ENCODE data around the gene WDFY4. TPM values are rescaled to one million over a fixed set of nuclear protein-coding genes. Genes with fewer than 3 reads are reported as not detected.

Gene WDFY4
- polyA plus RNA-seq, 1 donor from 2014 or later: not detected

GRCh38 chr10:48750019-48750418 lies 65.3 kb downstream of the WDFY4 start:
- Histone ChIP-seq H3K4me2 (ENCODE audit: low read length) (no peak overlapping the region), H3K9me2 (ENCODE audit: insufficient read depth, low read length) (no peaks in the 10 kb centered on the region), H3K79me2 (replicated peaks; ENCODE audit: insufficient read depth, low read length) (no peaks in the 10 kb centered on the region), H3K36me3 (ENCODE audit: insufficient read depth, low read length) (no peaks in the 10 kb centered on the region), H2AFZ (ENCODE audit: low read depth, low read length) (no peak overlapping the region), H3F3A (ENCODE audit: insufficient read depth, low read length, poor library complexity, severe bottlenecking) (no peaks in the 10 kb centered on the region), H3K27ac (ENCODE audit: low read length) (no peak overlapping the region), H3K9ac (ENCODE audit: low read length) (no peak overlapping the region), H3K9me3 (ENCODE audit: low read length) (no peaks in the 10 kb centered on the region), H3K27me3 (ENCODE audit: insufficient read depth, low read depth, low read length) (no peaks in the 10 kb centered on the region), H3K4me3 (ENCODE audit: low read length) (no peak overlapping the region), H4K20me1 (ENCODE audit: insufficient read depth) (no peaks in the 10 kb centered on the region)
- TF ChIP-seq EP300 (conservative IDR thresholded peaks at IDR 0.05; ENCODE audit: poor library complexity, severe bottlenecking): no peak
- no peak for TF ChIP-seq RAD21 (conservative IDR thresholded peaks at IDR 0.05)
- no peak for TF ChIP-seq REST (IDR thresholded peaks at IDR 0.05; ENCODE audit: borderline replicate concordance)
- TF ChIP-seq, protein P1, sequence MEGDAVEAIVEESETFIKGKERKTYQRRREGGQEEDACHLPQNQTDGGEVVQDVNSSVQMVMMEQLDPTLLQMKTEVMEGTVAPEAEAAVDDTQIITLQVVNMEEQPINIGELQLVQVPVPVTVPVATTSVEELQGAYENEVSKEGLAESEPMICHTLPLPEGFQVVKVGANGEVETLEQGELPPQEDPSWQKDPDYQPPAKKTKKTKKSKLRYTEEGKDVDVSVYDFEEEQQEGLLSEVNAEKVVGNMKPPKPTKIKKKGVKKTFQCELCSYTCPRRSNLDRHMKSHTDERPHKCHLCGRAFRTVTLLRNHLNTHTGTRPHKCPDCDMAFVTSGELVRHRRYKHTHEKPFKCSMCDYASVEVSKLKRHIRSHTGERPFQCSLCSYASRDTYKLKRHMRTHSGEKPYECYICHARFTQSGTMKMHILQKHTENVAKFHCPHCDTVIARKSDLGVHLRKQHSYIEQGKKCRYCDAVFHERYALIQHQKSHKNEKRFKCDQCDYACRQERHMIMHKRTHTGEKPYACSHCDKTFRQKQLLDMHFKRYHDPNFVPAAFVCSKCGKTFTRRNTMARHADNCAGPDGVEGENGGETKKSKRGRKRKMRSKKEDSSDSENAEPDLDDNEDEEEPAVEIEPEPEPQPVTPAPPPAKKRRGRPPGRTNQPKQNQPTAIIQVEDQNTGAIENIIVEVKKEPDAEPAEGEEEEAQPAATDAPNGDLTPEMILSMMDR (IDR thresholded peaks at IDR 0.05; ENCODE audit: poor library complexity, severe bottlenecking): no peak
- no peak for TF ChIP-seq MXI1 (conservative IDR thresholded peaks at IDR 0.05; ENCODE audit: poor library complexity, severe bottlenecking)
- no peak for TF ChIP-seq TAF1 (IDR thresholded peaks at IDR 0.05; ENCODE audit: low read depth)
- no peak for TF ChIP-seq POLR2AphosphoS5 (IDR thresholded peaks at IDR 0.05)
- no peak for TF ChIP-seq EZH2 (IDR thresholded peaks at IDR 0.05; ENCODE audit: borderline replicate concordance, insufficient read depth, low read length, poor library complexity, severe bottlenecking)
- no peak for TF ChIP-seq SMC3 (conservative IDR thresholded peaks at IDR 0.05; ENCODE audit: poor library complexity)

- no peaks in the 10 kb centered on the region for H3K9me3 ChIP-seq (ENCODE audit: low read length)
- no peak overlapping the region for H3K9ac ChIP-seq (ENCODE audit: low read length)
- no peak overlapping the region for H2AFZ ChIP-seq (ENCODE audit: low read depth, low read length)
- H3K9me2 ChIP-seq (ENCODE audit: insufficient read depth, low read length): no peaks in the 10 kb centered on the region
- no peaks in the 10 kb centered on the region for H3K36me3 ChIP-seq (ENCODE audit: insufficient read depth, low read length)
- no peak overlapping the region for H3K27ac ChIP-seq (ENCODE audit: low read length)
- no peaks in the 10 kb centered on the region for H3K79me2 ChIP-seq (replicated peaks; ENCODE audit: insufficient read depth, low read length)
- H3K4me2 ChIP-seq (ENCODE audit: low read length): no peak overlapping the region
- H3F3A ChIP-seq (ENCODE audit: insufficient read depth, low read length, poor library complexity, severe bottlenecking): no peaks in the 10 kb centered on the region
- TF ChIP-seq SMC3 (conservative IDR thresholded peaks at IDR 0.05; ENCODE audit: poor library complexity): no peak
- no peak for TF ChIP-seq REST (IDR thresholded peaks at IDR 0.05; ENCODE audit: borderline replicate concordance)
- TF ChIP-seq, protein P1 (IDR thresholded peaks at IDR 0.05; ENCODE audit: poor library complexity, severe bottlenecking): no peak
- TF ChIP-seq RAD21 (conservative IDR thresholded peaks at IDR 0.05): no peak
- TF ChIP-seq EP300 (conservative IDR thresholded peaks at IDR 0.05; ENCODE audit: poor library complexity, severe bottlenecking): no peak
- TF ChIP-seq TAF1 (IDR thresholded peaks at IDR 0.05; ENCODE audit: low read depth): no peak
- no peak for TF ChIP-seq POLR2AphosphoS5 (IDR thresholded peaks at IDR 0.05)
- no peak for TF ChIP-seq EZH2 (IDR thresholded peaks at IDR 0.05; ENCODE audit: borderline replicate concordance, insufficient read depth, low read length, poor library complexity, severe bottlenecking)
- TF ChIP-seq MXI1 (conservative IDR thresholded peaks at IDR 0.05; ENCODE audit: poor library complexity, severe bottlenecking): no peak
- no peaks in the 10 kb centered on the region for H3K27me3 ChIP-seq (ENCODE audit: insufficient read depth, low read depth, low read length)
- no peaks in the 10 kb centered on the region for H4K20me1 ChIP-seq (ENCODE audit: insufficient read depth)
- H3K4me3 ChIP-seq (ENCODE audit: low read length): no peak overlapping the region
These were observed 66.3 kb downstream of the WDFY4 start for GRCh38 chr10:48750991-48751390.
